T-cell (primary cell): Measurements from ENCODE around the gene SNX6. TPM values are rescaled to one million over a fixed set of nuclear protein-coding genes. Genes with fewer than 3 reads are reported as not detected.

Experiments used
- ATAC-seq, 4 experiments: fragments of 200-7000 bp in 3 of 4; fragments of 150-1000 bp in 1 of 4; cut with Tn5 transposase; replicated peaks in 1 of 4; 1 replicate in 3 of 4; 2 replicates in 1 of 4; pipeline ENCODE4 v1.10.0; 2021; ENCODE audit warnings: moderate library complexity in 3 of 4, mild to moderate bottlenecking in 2 of 4, moderate number of reproducible peaks in 1 of 4
- CTCF ChIA-PET, 2 donors: fragments of 300-600 bp; sonication (Branson Sonifier 250); formaldehyde crosslinking; loops; one replicate each; lab custom pipeline; 2022; ENCODE audit warnings: antibody characterized with exemption in 2 of 2; lab: Charles Lee
- POLR2A ChIA-PET, 2 donors: fragments of 300-600 bp; sonication (Branson Sonifier 250); formaldehyde crosslinking; loops; one replicate each; lab custom pipeline; 2022; ENCODE audit warnings: antibody characterized with exemption in 2 of 2; lab: Charles Lee
- DNase-seq, 35 experiments: peaks; one replicate each; pipeline versions ENCODE4 v3.0.0 to v3.0.0-alpha.2; 2013 to 2023
- H3K27ac ChIP-seq: one replicate; pipeline ENCODE4 v1.5.1; 2013; ENCODE audit warnings: low read length
- H3K27me3 ChIP-seq, 2 experiments: replicated peaks in 1 of 2; 1 replicate in 1 of 2; 2 replicates in 1 of 2; pipeline versions ENCODE4 v1.6.1 to v1.7.0; 2013; ENCODE audit warnings: low read length in 1 of 2, mixed read lengths in 1 of 2; ENCODE audit not compliant: control insufficient read depth in 2 of 2, insufficient read depth in 2 of 2; ENCODE audit errors: extremely low read depth in 1 of 2
- H3K36me3 ChIP-seq, 2 donors: 1 replicate in 1 of 2; 2 replicates in 1 of 2; pipeline versions ENCODE4 v1.6.1 to v1.7.0; 2013; ENCODE audit warnings: low read length in 1 of 2; ENCODE audit not compliant: control insufficient read depth in 2 of 2, insufficient read depth in 1 of 2; ENCODE audit errors: extremely low read depth in 1 of 2
- H3K4me1 ChIP-seq, 2 experiments: 1 replicate in 1 of 2; 2 replicates in 1 of 2; pipeline versions ENCODE4 v1.6.1 to v1.7.0; 2013; ENCODE audit warnings: low read length in 2 of 2, mixed read lengths in 1 of 2; ENCODE audit not compliant: insufficient read depth in 2 of 2, control insufficient read depth in 1 of 2; ENCODE audit errors: extremely low read depth in 1 of 2
- H3K4me3 ChIP-seq, 2 donors: 1 replicate in 1 of 2; 2 replicates in 1 of 2; pipeline versions ENCODE4 v1.5.1 to v1.7.0; 2013; ENCODE audit warnings: mild to moderate bottlenecking in 2 of 2, low read length in 1 of 2, moderate library complexity in 1 of 2; ENCODE audit not compliant: control insufficient read depth in 1 of 2; ENCODE audit errors: extremely low read depth in 1 of 2
- H3K9me3 ChIP-seq: 2 replicates; pipeline ENCODE4 v1.7.0; 2013
- H3K27ac Mint-ChIP-seq, 2 donors: one replicate each; pipeline ENCODE4 v1.8.0; 2020 to 2021; ENCODE audit warnings: mild to moderate bottlenecking in 2 of 2, mixed read lengths in 2 of 2
- H3K27me3 Mint-ChIP-seq, 2 donors: one replicate each; pipeline ENCODE4 v1.8.0; 2021 to 2022; ENCODE audit warnings: mixed read lengths in 2 of 2
- H3K36me3 Mint-ChIP-seq: one replicate; pipeline ENCODE4 v1.8.0; 2021; ENCODE audit warnings: mixed read lengths
- H3K4me1 Mint-ChIP-seq, 3 donors: one replicate each; pipeline ENCODE4 v1.8.0; 2020 to 2022; ENCODE audit warnings: mixed read lengths in 3 of 3, mild to moderate bottlenecking in 1 of 3
- H3K4me3 Mint-ChIP-seq, 3 donors: one replicate each; pipeline ENCODE4 v1.8.0; 2020 to 2022; ENCODE audit warnings: mild to moderate bottlenecking in 3 of 3, mixed read lengths in 3 of 3, moderate library complexity in 3 of 3
- H3K9me3 Mint-ChIP-seq, 3 donors: one replicate each; pipeline ENCODE4 v1.8.0; 2020 to 2022; ENCODE audit warnings: mixed read lengths in 3 of 3
- WGBS: methylation state at CpG from one replicate; pipeline ENCODE4 v1.1.5; 2013; ENCODE audit warnings: missing lambda C conversion rate; ENCODE audit not compliant: insufficient coverage; 5-methylcytosine and 5-hydroxymethylcytosine counted together
- total RNA-seq, 35 experiments: library from RNA in 6 of 35; stranded (reverse) in 6 of 35; fragments of 120-200 nt in 1 of 35; gene quantifications; one replicate each; pipeline versions ENCODE4 v1.2.1 to v1.2.4 and lab custom pipeline; 2013 to 2026

The SNX6 gene
- total RNA-seq, 5 donors from 2014 or later (not counting 1 experiment from before 2014, with no cell fraction given), result 63.4 to 69.1 (median 64.6) TPM

GRCh38 chr14:34596891-34597290 lies 33.1 kb downstream of the SNX6 start:
- Mint-ChIP-seq H3K9me3 (no peaks in the 10 kb centered on the region), H3K4me3 (no peak overlapping the region), H3K4me1 (peaks cover 0 to 4% (median 2%) of the 10 kb centered on the region in 3 donors), H3K27ac (no peak overlapping the region), H3K27me3 (no peaks in the 10 kb centered on the region), H3K36me3 (peaks cover 39% of the 10 kb centered on the region)
- H3K27ac ChIP-seq, result no peak overlapping the region
- CTCF ChIA-PET, result interaction anchor here in 1 of 2 donors (0.6 kb wide), 1 partner anchor 25 kb away, joined by 18 read pairs; no protein-coding TSS in a partner anchor
- H3K4me1 ChIP-seq, result no peaks in the 10 kb centered on the region
- POLR2A ChIA-PET, result interaction anchor here in 1 of 2 donors (0.6 kb wide), 1 partner anchor 9 kb away, joined by 10 read pairs; no protein-coding TSS in a partner anchor
- H3K9me3 ChIP-seq, result no peaks in the 10 kb centered on the region
- 100% methylated on average over 1 of the region's 3 CpGs for WGBS
- no peak overlapping the region for H3K4me3 ChIP-seq
- peaks cover 19 to 87% of the 10 kb centered on the region in 2 donors for H3K36me3 ChIP-seq
- ATAC-seq (no peak), DNase-seq (no peak)
- no peaks in the 10 kb centered on the region for H3K27me3 ChIP-seq

GRCh38 chr14:34593740-34594375 lies 36.1 kb downstream of the SNX6 start:
- no peak overlapping the region for H3K4me3 ChIP-seq
- no peaks in the 10 kb centered on the region for H3K4me1 ChIP-seq
- ChIA-PET POLR2A (no interaction called here), CTCF (interaction anchor here in 1 of 2 donors (0.7 kb wide), 1 partner anchor 406 kb away, joined by 3 read pairs; no protein-coding TSS in a partner anchor)
- ATAC-seq (no peak), DNase-seq (no peak)
- H3K27ac Mint-ChIP-seq, result no peak overlapping the region
- no peak overlapping the region for H3K27ac ChIP-seq
- no peaks in the 10 kb centered on the region for H3K27me3 ChIP-seq
- H3K4me3 Mint-ChIP-seq, result no peak overlapping the region
- H3K9me3 Mint-ChIP-seq, result no peaks in the 10 kb centered on the region
- no peaks in the 10 kb centered on the region for H3K27me3 Mint-ChIP-seq
- peaks cover 15 to 83% of the 10 kb centered on the region in 2 donors for H3K36me3 ChIP-seq
- H3K9me3 ChIP-seq, result no peaks in the 10 kb centered on the region
- H3K36me3 Mint-ChIP-seq, result peaks cover 48% of the 10 kb centered on the region
- 97% methylated on average over 6 of the region's 11 CpGs for WGBS
- peaks cover 0 to 8% (median 7%) of the 10 kb centered on the region in 3 donors for H3K4me1 Mint-ChIP-seq

- no peaks in the 10 kb centered on the region for H3K27me3 ChIP-seq
- H3K4me1 ChIP-seq, result no peaks in the 10 kb centered on the region
- no peak overlapping the region for H3K4me3 ChIP-seq
- H3K9me3 ChIP-seq, result no peaks in the 10 kb centered on the region
- Mint-ChIP-seq H3K27ac (no peak overlapping the region), H3K4me1 (peaks cover 0 to 7% (median 5%) of the 10 kb centered on the region in 3 donors), H3K27me3 (no peaks in the 10 kb centered on the region), H3K36me3 (peaks cover 48% of the 10 kb centered on the region), H3K4me3 (no peak overlapping the region), H3K9me3 (no peaks in the 10 kb centered on the region)
- ATAC-seq (no peak), DNase-seq (no peak)
- ChIA-PET POLR2A (no interaction called here), CTCF (interaction anchor here in 1 of 2 donors (0.5 to 0.6 kb wide), 2 partner anchors 10 to 247 kb away, joined by 5 to 8 read pairs; no protein-coding TSS in a partner anchor)
- 98% methylated on average over 4 of the region's 5 CpGs for whole genome bisulfite sequencing
- peaks cover 8 to 82% of the 10 kb centered on the region in 2 donors for H3K36me3 ChIP-seq
- no peak overlapping the region for H3K27ac ChIP-seq
These were observed 37.3 kb downstream of the SNX6 start for GRCh38 chr14:34592623-34593022.

GRCh38 chr14:34583525-34583924 lies 46.4 kb downstream of the SNX6 start:
- H3K27ac Mint-ChIP-seq, result no peak overlapping the region
- no peak overlapping the region for H3K4me3 Mint-ChIP-seq
- ATAC-seq, result no peak
- H3K27ac ChIP-seq, result no peak overlapping the region
- H3K4me3 ChIP-seq, result no peak overlapping the region
- H3K36me3 Mint-ChIP-seq, result peaks cover 38% of the 10 kb centered on the region
- no peaks in the 10 kb centered on the region for H3K9me3 Mint-ChIP-seq
- no peak for DNase-seq
- no peaks in the 10 kb centered on the region for H3K9me3 ChIP-seq
- POLR2A ChIA-PET, result interaction anchor here in 1 of 2 donors (0.6 kb wide), 1 partner anchor 259 kb away, joined by 3 read pairs; no protein-coding TSS in a partner anchor
- H3K4me1 Mint-ChIP-seq, result peaks cover 0 to 5% (median 3%) of the 10 kb centered on the region in 3 donors
- no CpG with 5 or more reads among the region's 6 CpGs for WGBS
- no peaks in the 10 kb centered on the region for H3K27me3 Mint-ChIP-seq
- peaks cover 12 to 67% of the 10 kb centered on the region in 2 donors for H3K36me3 ChIP-seq
- CTCF ChIA-PET, result no interaction called here
- H3K27me3 ChIP-seq, result no peaks in the 10 kb centered on the region
- H3K4me1 ChIP-seq, result no peaks in the 10 kb centered on the region

GRCh38 chr14:34582117-34582680 lies 47.7 kb downstream of the SNX6 start:
- ChIA-PET POLR2A (interaction anchor here in 1 of 2 donors (0.8 kb wide), 1 partner anchor 1149 kb away, joined by 3 read pairs; no protein-coding TSS in a partner anchor), CTCF (interaction anchor here in 1 of 2 donors (0.7 to 0.8 kb wide), 2 partner anchors 11 to 139 kb away, joined by 4 to 8 read pairs; no protein-coding TSS in a partner anchor)
- 100% methylated on average over 5 of the region's 11 CpGs for WGBS
- DNase-seq (no peak), ATAC-seq (no peak)
- H3K36me3 ChIP-seq, result peaks cover 12 to 70% of the 10 kb centered on the region in 2 donors
- H3K4me1 Mint-ChIP-seq, result peaks cover 0 to 5% (median 3%) of the 10 kb centered on the region in 3 donors
- H3K9me3 Mint-ChIP-seq, result no peaks in the 10 kb centered on the region
- peaks cover 39% of the 10 kb centered on the region for H3K36me3 Mint-ChIP-seq
- H3K27me3 Mint-ChIP-seq, result no peaks in the 10 kb centered on the region
- no peak overlapping the region for H3K27ac ChIP-seq
- H3K9me3 ChIP-seq, result no peaks in the 10 kb centered on the region
- no peak overlapping the region for H3K4me3 ChIP-seq
- no peaks in the 10 kb centered on the region for H3K27me3 ChIP-seq
- H3K4me3 Mint-ChIP-seq, result no peak overlapping the region
- H3K27ac Mint-ChIP-seq, result no peak overlapping the region
- no peaks in the 10 kb centered on the region for H3K4me1 ChIP-seq

- CTCF ChIA-PET, result no interaction called here
- Histone ChIP-seq H3K4me3 (no peak overlapping the region), H3K9me3 (no peaks in the 10 kb centered on the region), H3K36me3 (peaks cover 6 to 61% of the 10 kb centered on the region in 2 donors), H3K4me1 (no peaks in the 10 kb centered on the region), H3K27ac (no peak overlapping the region), H3K27me3 (no peaks in the 10 kb centered on the region)
- no peaks in the 10 kb centered on the region for H3K9me3 Mint-ChIP-seq
- peaks cover 40% of the 10 kb centered on the region for H3K36me3 Mint-ChIP-seq
- DNase-seq (no peak), ATAC-seq (no peak)
- POLR2A ChIA-PET, result interaction anchor here in 1 of 2 donors (0.6 kb wide), 1 partner anchor 66 kb away, joined by 4 read pairs; no protein-coding TSS in a partner anchor
- 89% methylated on average over 1 of the region's 5 CpGs for WGBS
- no peak overlapping the region for H3K4me3 Mint-ChIP-seq
- H3K4me1 Mint-ChIP-seq, result peaks cover 0 to 5% (median 3%) of the 10 kb centered on the region in 3 donors
- H3K27me3 Mint-ChIP-seq, result no peaks in the 10 kb centered on the region
- no peak overlapping the region for H3K27ac Mint-ChIP-seq
These were observed 49.6 kb downstream of the SNX6 start for GRCh38 chr14:34580381-34580780.
